MG63 (cell line): ENCODE results near the gene UBE2V1. TPM values are rescaled to one million over a fixed set of nuclear protein-coding genes. Genes with fewer than 3 reads are reported as not detected.
"Not testable (repeated sequence)": the region's sequence is repeated elsewhere in the genome, so short reads cannot be mapped to it uniquely, and the experiment has no call there.

ENCODE experiments used
- DNase-seq: peaks from one replicate; pipeline ENCODE4 v3.0.0-alpha.2; 2020
- H3K27me3 ChIP-seq: fragments of 250-450 bp; sonication (Bioruptor Pico); 2 replicates; pipeline ENCODE4 v1.5.1; 2020; ENCODE audit warnings: mild to moderate bottlenecking, moderate library complexity
- H3K36me3 ChIP-seq: fragments of 250-450 bp; sonication (Bioruptor Pico); 2 replicates; pipeline ENCODE4 v1.5.1; 2020; ENCODE audit warnings: mild to moderate bottlenecking, moderate library complexity
- H3K4me3 ChIP-seq: fragments of 250-450 bp; sonication (Bioruptor Pico); 2 replicates; pipeline ENCODE4 v1.5.1; 2020; ENCODE audit warnings: mild to moderate bottlenecking, moderate library complexity
- H3K9me3 ChIP-seq: fragments of 250-450 bp; sonication (Bioruptor Pico); 2 replicates; pipeline ENCODE4 v1.5.1; 2020; ENCODE audit warnings: mild to moderate bottlenecking, moderate library complexity
- total RNA-seq: library from RNA; depleted of rRNA; stranded (reverse); fragments of >200 nt; shearing (Covaris generic); gene quantifications from 2 replicates; pipeline ENCODE4 v1.2.3, GENCODE V29; 2014; ENCODE audit warnings: low replicate concordance

The UBE2V1 gene
- total RNA-seq, 1 experiment from 2014 or later, result 23.3 TPM

DNA sequence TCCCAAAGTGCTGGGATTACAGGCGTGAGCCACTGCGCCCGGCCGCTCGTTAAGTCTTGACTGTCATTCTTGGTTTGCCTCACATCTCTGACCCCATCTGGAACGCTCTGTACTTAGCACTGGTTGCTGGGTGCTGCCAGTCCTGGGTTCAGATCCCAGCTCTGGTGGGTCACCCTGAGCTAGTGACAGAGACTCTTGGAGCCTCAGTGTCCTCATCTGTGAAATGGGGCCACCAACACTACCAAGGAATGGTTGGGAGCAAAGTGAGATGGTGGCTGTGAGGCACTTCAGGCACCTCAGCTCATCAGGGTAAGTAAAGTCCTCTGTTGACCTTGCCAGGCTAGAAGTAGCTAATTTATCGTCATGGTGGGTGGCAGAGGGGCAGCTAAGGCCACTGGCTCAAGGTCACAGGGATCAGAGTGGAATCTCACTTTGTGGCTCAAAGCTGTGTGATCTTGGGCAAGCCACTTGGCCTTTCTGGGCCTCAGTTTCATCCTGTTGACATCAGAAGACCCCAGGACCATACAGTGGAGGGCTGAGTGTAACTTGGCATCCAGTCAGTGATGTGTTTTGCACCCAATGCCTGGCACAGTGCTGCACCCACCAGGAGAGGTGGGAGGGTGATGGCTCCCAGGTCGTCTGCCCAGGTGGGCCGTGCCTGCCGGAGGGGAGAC, 46.7 kb downstream of the UBE2V1 start:
- Histone ChIP-seq H3K4me3 (no peak overlapping the region), H3K27me3 (no peaks in the 10 kb centered on the region), H3K36me3 (no peaks in the 10 kb centered on the region), H3K9me3 (peaks cover 2% of the 10 kb centered on the region; the same call in 1 of the 2 replicates)
- DNase-seq, result no peak

DNA sequence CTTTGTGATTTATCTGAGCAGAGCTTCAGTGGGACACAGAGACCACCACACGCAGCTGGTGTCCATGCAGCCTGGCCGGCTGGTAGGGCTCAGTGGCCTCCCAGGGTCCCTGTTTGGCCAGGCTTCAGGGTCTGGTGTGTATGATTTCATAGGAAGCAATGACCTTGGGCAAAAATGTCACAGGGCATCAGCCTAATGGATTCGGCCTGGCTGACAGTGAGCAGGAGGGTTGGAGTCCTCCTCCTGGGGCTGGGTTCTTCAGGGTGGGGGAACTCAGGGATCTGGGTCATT, 47.7 kb downstream of the UBE2V1 start:
- Histone ChIP-seq H3K36me3 (no peaks in the 10 kb centered on the region), H3K4me3 (no peak overlapping the region), H3K27me3 (no peaks in the 10 kb centered on the region), H3K9me3 (peaks cover 2% of the 10 kb centered on the region; the same call in 1 of the 2 replicates)
- no peak for DNase-seq

DNA sequence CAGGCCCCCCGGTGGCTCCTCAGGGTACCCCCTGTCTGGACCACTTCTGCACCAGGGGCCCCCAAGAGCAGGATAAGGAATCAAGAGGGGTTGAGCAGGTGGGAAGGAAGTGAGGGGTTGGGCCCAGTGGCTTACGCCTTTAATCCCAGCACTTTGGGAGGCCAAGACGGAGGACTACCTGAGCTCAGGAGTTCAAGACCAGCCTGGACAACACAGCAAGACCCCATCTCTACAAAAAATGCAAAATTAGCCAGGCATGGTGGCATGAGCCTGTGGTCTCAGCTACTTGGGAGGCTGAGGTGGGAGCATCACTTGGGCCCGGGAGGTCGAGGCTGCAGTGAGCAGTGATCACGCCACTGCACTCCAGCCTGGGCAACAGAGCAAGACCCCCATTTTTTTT, 49.2 kb downstream of the UBE2V1 start:
- not testable (repeated sequence) for H3K36me3 ChIP-seq, DNase-seq, H3K4me3 ChIP-seq, H3K27me3 ChIP-seq, H3K9me3 ChIP-seq

DNA sequence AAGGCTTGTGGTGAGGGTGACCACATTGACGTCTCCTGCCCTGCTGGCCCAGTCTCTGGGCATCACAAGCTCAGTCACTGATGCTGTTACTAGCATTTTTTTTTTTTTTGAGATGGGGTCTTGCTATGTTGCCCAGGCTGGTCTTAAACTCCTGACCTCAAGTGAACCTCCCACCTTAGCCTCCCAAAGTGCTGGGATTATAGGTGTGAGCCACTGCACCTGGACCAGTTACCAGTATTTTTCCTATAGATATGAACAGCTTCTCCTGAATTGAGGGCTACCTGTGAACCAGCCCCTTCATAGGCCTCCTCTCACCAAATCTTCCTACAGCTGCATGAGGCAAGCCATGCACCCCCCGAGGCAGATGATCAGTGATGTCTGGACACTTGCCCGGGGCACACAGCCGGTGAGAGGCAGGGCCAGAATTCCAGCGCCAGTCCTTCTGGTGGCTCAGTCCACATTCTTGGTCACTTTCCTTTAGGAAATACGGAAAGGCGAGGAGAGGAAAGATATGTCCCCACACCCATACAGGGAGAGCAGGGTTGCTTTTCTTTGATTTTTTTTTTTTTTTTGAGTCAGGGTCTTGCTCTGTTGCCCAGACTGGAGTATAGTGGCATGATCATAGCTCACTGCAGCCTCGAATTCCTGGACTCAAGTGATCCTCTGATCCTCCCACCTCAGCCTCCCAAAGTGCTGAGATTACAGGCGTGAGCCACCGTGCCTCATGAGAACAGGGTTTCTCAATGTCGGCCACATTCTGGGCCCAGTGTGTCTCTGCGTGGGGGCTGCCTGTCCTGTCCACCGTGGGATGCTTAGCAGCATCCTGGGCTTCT, 50.7 kb downstream of the UBE2V1 start:
- H3K9me3 ChIP-seq, result no peaks in the 10 kb centered on the region
- H3K27me3 ChIP-seq, result no peaks in the 10 kb centered on the region
- H3K4me3 ChIP-seq, result no peak overlapping the region
- no peak for DNase-seq
- no peaks in the 10 kb centered on the region for H3K36me3 ChIP-seq

DNA sequence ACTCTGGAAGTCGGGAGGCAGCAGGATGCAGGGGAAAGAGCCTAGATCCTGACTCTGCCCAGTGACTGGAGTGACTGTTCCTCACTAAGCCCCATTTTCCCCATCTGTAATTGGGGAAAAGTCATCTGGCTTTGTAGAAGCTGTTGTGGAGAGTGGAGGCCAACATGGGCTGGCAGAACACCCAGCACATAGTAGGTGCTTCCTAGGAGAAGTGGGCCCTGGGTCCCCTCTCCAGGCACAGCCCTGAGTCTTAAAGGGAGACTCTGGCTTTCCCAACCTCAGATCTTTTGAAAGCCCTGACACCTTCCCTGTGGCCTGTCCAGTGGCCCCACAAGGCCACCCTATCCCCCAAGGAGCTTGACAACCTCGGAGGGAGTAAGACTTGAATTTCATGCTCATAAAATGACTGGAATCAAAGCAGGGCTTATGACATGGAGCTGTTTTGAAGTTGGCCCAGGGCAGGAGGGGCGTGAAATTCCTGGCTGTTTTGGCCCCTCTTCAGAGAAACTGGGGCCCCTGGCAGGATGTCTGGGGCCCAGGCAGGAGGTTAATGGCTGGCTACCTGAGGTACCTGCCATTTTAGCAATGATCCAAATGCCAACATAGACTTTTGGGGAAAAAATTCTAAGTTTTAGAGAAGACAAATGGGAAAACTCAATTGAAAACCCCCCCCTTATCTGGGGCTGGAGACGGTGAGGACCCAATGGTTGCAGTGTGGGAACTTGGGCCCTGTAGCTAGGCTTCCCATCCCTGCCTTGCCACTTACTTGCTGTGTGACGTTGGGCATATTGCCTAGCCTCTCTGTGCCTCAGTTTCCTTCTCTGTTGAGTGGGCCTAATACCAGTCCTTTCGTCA, 51.6 kb downstream of the UBE2V1 start:
- no peaks in the 10 kb centered on the region for H3K27me3 ChIP-seq
- H3K36me3 ChIP-seq, result no peaks in the 10 kb centered on the region
- no peak overlapping the region for H3K4me3 ChIP-seq
- no peaks in the 10 kb centered on the region for H3K9me3 ChIP-seq
- DNase-seq, result no peak

DNA sequence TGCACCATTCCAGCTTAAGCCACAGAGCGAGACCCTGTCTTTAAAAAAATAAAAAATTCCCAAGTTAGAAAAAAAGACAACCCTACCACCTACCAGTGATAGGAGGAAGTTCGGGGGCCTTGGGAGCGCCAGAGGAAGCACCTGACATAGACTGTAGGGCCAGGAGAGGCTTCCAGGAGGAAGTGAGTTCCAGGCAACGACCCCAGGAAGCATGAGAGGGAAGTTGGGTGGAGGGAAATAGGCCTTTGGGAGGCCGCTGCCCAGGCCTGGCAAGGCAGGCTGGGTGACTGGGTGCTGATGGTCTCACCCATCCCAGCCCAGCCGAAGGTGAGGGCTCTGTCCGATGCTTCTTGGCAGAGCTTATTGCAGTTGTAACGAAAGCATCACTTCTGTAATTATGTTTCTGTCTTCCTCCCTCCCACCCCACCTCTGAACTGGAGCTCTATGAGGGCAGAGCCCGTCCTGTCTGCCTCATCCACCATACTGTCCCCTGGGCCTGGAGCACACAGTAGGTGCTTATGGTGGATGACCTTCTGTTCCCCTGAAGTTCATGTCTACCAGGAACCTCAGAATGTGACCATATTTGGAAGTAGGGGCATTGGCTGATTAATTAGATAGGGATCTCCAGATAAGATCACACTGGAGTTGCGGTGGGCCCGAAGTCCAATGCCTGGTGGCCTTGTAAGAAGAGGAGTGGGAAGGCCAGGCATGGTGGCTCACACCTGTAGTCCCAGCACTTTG, 54.1 kb downstream of the UBE2V1 start:
- Histone ChIP-seq H3K36me3 (no peaks in the 10 kb centered on the region), H3K9me3 (no peaks in the 10 kb centered on the region), H3K27me3 (no peaks in the 10 kb centered on the region), H3K4me3 (no peak overlapping the region)
- no peak for DNase-seq

DNA sequence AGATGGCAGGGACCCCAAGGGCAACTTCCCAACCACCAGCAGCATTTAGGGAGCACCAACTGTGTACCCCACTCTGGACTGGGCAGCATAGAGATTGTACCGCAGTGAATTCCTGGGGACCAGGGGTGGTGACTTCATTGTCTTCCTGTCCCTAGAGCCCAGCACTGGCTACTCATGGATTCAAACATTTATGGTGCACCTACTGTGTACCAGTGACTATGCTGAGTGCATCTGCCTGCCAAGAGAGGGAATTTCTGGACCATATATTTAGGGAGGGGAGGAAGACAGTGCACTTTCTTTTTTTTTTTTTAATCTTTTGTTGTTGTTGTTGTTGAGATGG, 55.3 kb downstream of the UBE2V1 start:
- Histone ChIP-seq H3K9me3 (no peaks in the 10 kb centered on the region), H3K4me3 (no peak overlapping the region), H3K27me3 (no peaks in the 10 kb centered on the region), H3K36me3 (no peaks in the 10 kb centered on the region)
- no peak for DNase-seq

DNA sequence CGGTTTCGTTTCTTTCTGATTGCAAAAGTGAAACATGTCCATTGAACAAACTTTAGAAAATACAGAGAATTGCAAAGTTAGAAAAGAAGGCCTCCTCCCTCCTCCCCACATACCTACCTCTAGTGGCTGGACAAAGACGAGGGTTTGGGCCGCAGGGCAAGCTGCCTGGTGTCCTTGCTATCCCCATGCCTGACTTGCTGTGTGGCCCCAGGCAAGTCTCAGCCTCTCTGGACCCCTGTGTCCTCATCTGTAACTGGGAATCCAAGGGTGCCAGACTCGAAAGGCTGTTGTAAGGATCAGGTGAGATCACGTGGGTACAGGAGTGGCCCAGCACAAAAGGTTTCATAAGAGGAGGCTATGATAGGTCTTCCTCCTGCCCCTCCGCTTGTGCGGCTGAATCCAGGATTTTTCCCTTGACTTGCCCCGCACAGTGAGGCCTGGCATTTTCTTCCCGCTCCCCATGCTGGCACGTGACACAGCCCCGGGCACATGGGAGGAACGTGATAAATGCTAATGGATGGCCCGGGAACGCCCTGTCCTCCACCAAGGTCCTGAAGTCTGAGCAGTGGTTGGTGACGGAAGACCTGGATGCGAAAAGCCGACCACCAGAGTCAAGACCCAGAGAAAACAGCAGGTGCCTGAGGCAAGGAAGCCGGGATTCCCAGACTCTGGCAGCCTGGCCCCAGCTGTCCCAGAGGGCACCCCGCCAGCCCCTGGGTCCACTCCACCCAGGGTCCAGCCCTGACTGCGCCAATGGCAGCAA, 55.8 kb downstream of the UBE2V1 start:
- Histone ChIP-seq H3K9me3 (no peaks in the 10 kb centered on the region), H3K4me3 (no peak overlapping the region), H3K27me3 (no peaks in the 10 kb centered on the region), H3K36me3 (no peaks in the 10 kb centered on the region)
- DNase-seq, result no peak

DNA sequence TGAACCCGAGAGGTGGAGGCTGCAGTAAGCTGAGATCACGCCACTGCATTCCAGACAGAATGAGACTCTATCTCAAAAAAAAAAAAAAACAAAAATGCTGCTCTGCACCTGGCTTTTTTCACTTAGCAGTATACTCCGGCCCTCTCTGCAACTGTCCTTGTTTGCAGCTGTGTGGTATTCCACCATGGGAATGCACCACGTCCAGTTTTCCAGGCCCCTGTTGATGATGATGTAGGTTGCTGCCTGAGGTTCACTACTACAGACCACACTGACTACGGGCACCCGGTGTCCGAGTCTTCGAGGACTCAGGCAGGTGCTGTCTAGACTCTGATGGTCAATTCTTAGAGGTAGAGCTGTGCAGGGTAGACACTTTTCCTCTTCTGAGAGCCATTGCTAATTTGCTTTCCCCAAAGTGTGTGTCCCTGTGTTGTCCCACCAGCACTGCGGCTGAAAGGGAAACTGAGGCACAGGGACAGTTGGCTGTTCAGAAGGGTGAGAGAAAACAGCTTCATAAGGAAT, 56.5 kb downstream of the UBE2V1 start:
- no peaks in the 10 kb centered on the region for H3K27me3 ChIP-seq
- H3K36me3 ChIP-seq, result no peaks in the 10 kb centered on the region
- DNase-seq, result no peak
- H3K4me3 ChIP-seq, result no peak overlapping the region
- no peaks in the 10 kb centered on the region for H3K9me3 ChIP-seq

DNA sequence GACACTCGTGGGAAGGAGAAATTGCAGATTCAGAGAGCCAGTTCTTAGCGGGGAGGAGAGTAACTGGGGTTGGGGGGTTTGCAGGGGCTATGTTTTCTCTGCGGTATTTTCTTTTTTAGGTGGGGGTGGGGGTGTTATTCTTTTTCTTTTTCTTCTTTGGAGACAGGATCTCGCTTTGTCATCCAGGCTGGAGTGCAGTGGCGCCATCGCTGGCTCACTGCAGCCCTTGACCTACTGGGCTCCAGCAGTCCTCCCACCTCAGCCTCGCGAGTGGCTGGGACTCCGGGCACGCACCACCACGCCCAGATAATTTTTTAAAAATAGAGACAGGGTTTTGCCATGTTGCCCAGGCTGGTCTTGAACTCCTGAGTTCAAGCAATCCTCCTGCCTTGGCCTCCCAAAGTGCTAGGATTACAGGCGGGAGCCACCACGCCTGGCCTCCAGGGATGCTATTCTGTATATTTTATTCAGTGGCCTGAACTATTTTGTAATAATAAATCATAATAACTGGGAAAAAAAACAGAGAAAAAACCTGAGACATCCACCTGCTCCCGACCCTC, 57.3 kb downstream of the UBE2V1 start:
- Histone ChIP-seq H3K36me3 (no peaks in the 10 kb centered on the region), H3K4me3 (no peak overlapping the region), H3K9me3 (no peaks in the 10 kb centered on the region), H3K27me3 (no peaks in the 10 kb centered on the region)
- no peak for DNase-seq

DNA sequence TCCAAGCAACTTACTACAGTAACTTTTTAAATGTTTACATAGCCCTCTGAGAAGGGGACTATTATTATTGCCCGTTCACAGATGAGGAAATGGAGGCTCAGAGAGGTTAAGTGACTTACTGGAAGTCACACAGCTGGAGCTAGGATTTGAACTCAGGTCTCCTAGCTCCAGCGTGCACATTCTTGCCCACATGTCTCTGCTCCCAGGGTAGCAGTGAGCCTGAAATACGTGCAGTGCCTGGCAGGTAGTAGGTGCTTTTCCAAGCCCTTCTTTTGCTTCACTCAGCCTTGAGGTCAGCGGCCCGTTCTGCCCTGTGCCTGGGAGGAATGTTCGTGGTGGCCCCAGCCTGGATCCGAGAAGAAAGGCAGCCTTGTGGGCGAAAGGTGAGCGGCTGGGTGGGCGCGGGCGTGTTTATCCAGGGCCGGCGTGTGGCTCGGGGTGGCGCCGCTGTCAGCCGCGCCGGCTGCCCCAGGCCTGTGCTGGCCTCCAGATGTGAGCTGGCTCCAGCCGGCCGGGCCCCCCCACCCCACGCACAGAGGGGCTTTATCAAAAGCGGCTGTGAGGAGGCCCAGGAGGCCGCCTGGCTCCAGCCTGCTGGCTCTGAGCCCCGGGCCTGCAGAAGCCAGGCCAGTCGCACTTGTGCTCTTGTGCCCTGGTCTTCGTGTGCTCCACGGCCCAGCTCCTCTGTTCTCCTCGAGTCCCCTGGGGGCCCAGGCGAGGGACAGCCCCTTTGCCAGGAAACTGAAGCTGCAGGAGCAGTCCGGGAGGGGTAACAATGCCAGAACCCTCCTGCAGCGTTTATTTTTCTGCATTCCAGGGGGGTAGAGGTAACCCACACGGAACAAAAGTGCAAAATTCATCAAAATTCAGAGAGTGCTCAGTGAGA, 58.1 kb downstream of the UBE2V1 start:
- H3K27me3 ChIP-seq, result no peaks in the 10 kb centered on the region

DNA sequence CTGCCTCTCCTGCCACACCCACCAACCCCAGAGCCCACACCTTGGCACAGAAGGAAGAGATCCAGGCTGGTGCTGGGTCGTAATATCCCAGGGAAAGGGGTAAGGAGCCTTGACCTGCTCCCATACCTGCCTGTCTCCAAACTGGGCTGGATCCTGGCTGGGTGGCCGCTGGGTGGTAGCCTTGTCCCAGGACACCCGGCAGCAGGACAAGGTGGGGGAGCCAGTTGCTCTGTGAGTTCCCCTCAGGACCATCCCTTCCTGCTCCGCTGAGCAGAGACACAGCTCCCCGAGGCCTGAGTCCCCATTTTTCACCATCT, 58.8 kb downstream of the UBE2V1 start:
- H3K4me3 ChIP-seq, result no peak overlapping the region
- no peaks in the 10 kb centered on the region for H3K9me3 ChIP-seq
- no peak for DNase-seq
- no peaks in the 10 kb centered on the region for H3K36me3 ChIP-seq
- H3K27me3 ChIP-seq, result no peaks in the 10 kb centered on the region

More for the DNA sequence above, 58.1 kb downstream of the UBE2V1 start:
- Histone ChIP-seq H3K4me3 (no peak overlapping the region), H3K9me3 (no peaks in the 10 kb centered on the region), H3K36me3 (no peaks in the 10 kb centered on the region)
- DNase-seq, result no peak

DNA sequence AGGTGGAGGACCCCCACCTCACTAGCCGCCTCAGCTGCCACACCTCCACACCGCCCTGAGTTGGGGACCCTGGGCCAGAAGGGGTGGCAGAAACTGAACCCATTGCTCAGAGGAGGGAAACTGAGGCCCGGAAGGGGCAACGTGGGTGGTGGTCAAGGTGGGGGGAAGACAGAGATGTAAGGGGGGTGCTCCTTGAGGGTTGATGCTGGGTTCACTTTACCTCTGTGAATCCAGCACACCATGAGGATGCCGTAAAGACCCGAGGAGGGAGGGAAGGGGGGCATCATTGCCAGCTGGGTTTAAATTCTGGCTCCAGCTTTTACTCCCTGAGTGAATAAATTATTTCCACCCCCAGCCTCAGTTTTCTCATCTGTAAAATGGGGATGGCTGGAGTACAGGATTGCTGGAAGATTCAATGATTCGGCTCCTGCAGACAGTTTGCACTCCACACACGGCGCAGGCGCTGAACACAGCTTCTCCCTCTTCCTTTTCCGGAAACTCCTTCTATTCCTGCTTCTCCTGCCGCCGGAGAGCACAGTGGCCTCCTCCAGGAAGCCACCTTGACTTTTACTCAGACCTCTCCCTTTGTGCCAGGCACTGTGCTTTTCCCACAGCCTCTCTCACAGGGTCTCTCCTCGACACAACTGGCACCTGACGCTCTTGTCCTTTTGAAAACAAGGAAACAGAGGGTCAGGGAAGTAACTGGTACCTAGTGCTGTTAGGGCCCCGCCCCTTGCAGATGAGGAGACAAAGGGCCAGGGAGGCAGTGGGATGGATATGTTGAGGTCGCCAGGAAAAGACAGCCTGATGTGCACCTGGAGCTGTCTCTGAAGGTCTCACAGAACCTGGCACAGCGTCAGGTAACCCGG, 59.4 kb downstream of the UBE2V1 start:
- no peak overlapping the region for H3K4me3 ChIP-seq
- no peaks in the 10 kb centered on the region for H3K36me3 ChIP-seq
- H3K9me3 ChIP-seq, result no peaks in the 10 kb centered on the region
- H3K27me3 ChIP-seq, result no peaks in the 10 kb centered on the region
- DNase-seq, result no peak
